Amniotic epithelial cell (primary cell): Measurements from ENCODE around the gene ENO3.
"Not testable (repeated sequence)": the region's sequence is repeated elsewhere in the genome, so short reads cannot be mapped to it uniquely, and the experiment has no call there.

ENCODE experiments used
- DNase-seq: peaks from one replicate; pipeline ENCODE4 v3.0.0-alpha.2; 2010; ENCODE audit warnings: low read depth

Gene ENO3

DNA sequence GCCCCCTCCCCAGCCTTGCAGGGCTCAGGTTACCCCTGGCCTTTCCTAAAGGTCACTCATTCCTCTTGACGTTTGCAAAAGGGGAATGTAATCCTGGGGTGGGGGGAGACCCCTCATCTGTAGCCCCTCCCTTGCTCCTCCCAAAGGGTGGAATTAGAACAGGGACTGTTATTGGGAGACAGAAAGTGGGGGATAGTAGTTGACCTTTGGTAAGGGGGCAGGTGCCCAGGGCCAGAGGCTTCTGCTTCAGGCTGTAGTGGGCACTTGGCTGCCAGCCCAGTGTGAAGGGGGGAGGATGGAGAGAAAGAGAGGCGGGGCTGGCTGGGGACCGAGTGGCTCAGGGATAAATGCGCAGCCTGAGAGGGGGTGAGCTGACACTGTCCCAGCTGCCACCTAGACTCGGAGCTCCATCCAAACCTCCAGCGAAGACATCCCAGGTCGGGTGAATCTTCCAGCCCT is at the start of gene ENO3:
ENO3 (plus strand) TSS at position 374 of the 459 bp plus-strand sequence. CDS start 711 bp downstream, outside the sequence.
- DNase-seq, result no peak

DNA sequence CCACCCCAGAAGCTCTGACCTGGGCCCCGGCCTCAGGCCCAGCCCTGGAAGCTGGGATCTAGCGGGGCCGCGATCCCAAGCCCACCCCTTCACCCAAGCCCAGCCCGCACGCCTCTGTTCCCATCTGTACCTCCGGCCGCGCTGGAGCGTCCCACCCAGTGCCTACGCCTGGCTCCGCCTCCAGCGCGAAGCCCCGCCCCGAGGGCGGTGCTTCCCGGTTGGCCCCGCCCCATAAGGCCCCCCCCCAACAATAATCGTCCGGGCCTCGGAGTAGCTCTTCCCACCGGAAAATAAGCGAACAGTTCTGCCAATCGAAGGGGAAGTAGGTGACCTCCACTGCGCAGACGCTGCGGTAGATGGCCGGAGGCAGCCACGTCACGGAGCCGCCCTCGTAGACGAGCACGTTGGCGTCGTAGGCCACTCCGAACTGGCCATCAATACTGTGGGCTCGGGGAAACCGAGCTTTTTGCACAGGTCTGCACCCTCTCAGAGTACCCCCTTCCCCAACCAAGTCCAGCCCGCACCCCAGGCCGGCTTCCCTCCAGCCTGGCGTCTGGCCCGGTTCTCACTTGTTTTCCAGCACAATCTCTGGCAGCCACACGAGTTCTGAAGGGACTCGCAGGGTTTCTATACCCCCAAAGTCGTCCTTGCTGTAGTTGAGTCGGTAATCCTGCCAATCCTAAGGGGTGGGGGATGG is 49.1 kb upstream of the ENO3 start:
- DNase-seq, result no peak

DNA sequence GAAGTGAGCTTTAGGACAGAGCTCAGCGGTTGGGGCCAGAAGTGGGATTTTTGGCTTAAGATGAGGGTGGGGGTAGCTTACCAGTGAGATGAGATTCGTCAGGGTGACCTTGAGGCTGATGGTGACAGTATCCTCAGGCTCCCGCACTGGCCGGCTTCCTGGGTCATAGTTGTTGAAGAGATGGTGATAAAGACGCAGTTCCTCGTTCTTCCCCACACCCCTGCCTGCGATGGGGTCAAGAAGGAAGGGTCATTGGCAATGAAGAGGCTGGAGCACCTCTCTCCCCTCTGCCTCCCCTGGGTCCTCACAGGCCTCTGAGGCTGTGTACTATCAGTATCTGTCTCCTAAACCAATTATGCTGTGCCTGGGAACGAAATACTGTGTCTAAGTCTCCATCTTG is 48.4 kb upstream of the ENO3 start:
- DNase-seq, result no peak

DNA sequence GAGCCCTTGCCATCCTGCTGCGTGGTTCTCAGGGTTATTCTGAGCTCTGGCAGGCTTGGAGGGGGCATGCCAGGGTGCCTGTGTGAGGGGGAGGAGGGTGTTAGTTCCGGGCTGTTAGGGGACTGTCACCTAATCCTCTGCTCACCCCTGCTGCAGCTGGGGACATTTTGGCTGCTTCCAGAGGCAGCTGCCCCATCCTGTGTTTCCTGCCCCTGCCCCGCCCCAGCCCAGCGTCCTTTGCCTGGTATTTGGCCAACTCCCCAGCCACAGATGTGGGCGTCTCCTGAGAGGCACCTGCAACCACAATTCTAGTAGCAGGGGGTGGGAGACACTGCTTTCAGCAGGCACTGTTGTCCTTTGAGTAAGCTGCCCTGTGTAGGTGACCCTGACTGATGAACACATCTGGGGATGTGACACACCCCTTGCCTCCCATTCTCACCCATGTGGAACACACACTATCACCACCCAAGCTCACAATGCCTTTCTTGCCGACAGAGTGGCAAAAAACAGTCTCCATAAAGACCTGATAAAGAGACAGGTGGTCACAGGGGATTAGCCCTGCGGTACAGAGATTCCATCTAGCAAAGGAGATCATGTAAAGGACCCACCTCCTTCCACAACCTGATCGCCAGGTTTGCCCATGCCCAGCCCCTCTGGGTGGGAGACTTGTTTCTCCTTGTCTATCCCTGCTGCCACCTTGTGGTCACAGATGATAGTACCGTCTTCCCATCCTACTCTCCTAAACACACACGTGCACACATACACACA is 47.7 kb upstream of the ENO3 start, which contains the start of gene CHRNE:
CHRNE (minus strand) TSS at position 48 of the 768 bp plus-strand sequence; CDS start at position 13, 35 bp downstream.
- peak; percentile 80 for DNase-seq

DNA sequence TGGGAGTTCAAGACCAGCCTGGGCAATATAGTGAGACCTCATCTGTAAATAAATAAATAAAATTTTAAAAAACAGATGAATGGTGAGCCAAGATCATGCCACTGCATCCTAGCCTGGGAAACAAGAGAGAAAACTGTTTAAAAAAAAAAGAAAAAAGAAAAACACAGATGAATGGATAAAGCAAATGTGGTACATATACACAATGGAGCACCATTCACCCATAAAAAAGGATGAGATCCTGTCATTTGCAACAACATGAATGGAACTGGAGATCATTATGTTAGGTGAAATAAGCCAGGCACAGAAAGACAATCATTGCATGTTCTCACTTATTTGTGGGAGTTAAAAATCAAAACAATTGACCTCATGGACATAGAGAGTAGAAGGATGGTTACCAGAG is 44.3 kb upstream of the ENO3 start:
- not testable (repeated sequence) for DNase-seq

DNA sequence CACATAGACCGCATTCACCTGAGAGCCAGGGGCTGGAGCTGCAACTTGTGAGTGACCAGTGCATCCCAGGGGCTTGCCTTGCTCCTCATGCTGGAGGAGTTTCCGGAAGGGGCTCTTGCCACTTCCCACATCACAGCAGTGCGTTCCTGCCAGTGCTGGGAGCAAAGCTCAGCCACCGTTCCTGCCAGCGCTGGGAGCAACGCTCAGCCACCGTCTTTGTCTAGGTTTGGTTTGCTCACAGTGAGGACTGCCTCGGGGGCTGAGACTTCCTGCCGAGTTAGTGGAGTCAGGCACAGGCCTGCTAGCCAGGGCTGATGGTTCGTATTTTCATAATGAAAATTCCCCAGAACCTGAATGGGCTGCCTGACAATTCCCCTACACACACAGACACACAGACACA is 42.6 kb upstream of the ENO3 start:
- no peak for DNase-seq

DNA sequence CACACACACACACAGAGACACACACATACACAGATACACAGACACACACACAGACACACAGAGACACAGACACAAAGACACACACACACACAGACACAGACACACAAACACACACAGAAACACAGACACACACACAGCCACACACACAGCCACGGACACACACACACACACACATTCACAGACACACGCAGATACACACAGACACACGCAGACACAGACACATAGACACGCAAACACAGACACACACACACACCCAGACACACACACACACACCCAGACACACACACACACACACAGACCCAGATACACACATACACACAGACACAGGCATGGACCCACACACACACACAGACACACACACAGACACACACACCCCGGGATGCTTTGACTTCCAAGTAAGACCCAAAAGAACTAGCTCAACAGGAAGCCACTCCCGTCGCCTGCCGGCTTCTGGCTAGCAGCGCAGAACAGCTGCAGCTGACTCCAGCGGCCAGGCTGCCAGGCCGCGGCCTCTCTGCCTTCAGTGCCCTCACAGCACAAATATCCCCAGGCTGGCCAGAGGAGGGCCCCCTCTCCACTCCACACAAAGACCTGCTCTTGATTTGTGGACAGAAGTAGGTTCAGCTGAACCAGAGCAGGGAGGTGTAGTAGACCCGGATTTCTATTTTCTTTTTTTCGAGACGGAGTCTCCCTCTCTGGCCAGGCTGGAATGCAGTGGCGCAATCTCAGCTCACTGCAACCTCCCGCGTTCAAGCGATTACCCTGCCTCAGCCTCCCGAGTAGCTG is 42.0 kb upstream of the ENO3 start:
- DNase-seq, result peak; percentile 96

DNA sequence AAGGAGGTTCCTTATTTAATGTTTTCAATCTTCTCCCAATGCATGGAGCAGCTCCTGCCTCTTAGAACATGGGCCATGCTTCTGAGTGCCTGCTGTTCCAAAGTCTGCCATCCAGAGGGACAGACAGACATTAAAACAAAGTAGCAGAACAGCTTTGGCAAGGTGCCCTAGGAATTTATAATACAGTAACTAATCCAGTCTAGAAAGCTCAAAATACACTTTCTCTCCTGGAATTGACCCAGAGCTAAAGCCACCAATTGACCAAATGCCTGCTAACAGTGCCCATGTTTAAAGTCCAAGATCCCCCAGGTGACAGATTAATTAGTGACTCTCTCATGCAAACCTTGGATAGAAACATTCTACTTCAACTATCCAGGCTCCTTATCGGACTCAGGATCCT is 36.9 kb upstream of the ENO3 start:
- DNase-seq, result no peak

DNA sequence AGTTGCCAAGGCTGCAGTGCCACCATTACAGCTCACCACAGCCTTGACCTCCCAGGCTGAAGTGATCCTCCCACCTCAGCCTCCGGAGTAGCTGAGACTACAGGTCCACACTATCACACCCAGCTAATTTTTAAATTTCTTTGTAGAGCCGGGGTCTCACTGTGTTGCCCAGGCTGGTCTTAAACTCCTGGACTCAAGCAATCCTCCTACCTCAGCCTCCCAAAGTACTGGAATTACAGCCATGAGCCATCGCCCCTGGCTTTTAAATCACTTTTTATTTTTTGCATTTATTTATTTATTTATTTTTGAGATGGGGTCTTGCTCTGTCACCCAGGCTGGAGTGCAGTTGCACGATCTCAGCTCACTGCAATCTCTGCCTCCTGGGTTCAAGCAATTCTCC is 36.4 kb upstream of the ENO3 start:
- DNase-seq, result not testable (repeated sequence)

DNA sequence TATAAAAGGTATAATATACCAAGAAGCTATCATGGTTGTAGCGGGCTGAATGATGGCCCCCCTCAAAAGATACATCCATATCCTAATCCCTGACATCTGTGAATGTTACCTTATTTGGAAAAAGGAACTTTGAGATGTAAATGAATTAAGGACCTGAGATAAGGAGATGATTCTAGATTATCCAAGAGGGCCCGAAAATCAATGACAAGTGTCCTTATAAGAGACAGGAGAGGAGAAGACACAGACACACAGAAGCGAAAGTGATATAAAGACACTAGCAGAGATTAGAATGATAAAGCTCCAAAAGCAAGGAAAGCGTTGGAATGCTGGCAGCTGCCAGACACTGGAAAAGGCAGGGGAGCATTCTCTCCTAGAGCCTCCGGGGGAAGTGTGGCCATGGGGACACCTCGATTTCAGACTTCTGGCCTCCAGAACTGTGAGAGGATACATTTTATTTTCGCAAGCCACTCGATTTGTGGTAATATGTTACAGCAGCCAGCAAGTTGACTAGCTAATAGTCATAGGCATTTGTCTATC is 31.3 kb upstream of the ENO3 start:
- DNase-seq, result no peak

DNA sequence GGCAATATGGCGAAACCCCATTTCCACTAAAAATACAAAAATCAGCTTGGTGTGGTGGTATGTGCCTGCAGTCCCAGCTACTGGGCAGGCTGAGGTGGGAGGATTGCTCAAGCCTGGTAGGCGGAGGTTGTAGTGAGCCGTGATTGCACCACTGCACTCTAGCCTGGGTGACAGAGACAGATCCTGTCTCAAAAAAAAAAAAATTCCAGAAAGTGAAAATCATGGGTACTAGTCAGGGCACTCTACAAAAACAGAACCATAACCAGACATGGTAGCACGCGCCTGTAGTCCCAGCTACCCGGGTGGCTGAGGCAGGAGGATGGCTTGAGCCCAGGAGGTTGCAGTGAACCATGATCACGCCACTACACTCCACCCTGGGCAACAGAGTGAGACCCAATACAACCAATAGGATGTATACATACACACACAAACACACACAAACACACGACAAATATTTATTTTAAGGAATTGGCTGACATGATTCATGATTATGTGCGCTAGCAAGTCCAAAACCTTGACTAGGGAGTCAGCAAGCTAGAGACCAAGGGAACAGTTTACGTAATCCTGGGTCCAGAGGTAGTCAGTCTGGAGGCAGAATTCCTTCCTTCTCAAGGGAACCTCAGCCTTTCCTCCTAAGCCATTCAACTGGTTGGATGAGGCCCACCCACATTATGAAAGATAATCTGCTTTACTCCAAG is 30.4 kb upstream of the ENO3 start:
- peak; percentile 86 for DNase-seq

DNA sequence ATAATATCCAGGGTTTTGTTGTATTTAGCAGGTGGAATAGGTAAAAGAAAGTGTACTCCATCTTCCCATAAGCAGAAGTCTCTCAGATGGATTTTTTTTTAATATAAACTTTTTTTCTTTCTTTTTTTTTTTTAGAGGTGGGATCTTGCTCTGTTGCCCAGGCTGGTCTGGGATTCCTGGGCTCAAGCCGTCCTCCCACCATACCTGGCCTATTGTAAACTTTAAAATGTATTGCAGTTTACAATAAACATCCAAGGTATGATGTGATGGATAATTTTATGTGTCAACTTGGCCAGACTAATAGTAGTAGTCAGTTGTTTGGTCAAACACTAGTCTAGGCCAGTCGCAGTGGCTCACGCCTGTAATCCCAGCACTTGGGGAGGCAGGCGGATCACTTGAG is 29.6 kb upstream of the ENO3 start:
- no peak for DNase-seq

DNA sequence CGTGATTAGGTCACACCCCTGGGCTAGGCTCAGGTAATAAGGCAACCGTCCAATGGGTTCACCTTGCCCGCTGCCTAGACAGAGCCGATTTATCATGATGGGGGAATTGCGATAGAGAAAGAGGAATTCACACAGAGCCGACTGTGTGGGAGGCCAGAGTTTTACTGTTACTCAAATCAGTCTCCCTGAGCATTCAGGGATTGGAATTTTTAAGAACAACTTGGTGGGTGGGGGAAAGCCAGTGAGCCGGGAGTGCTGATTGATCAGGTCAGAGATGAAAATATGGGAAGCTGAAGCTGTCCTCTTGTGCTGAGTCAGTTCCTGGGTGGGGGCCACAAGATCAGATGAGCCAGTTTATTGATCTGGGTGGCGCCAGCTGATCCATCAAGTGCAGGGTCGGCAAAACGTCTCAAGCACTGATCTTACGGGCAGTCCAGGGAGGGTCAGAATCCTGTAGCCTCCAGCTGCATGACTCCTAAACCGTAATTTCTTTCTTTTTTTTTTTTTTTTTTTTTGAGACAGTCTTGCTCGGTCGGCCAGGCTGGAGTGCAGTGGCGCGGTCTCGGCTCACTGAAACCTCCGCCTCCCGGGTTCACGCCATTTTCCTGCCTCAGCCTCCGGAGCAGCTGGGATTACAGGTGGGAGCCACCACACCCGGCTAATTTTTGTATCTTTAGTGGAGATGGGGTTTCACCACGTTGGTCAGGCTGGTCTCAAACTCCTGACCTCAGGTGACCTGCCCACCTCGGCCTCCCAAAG is 24.2 kb upstream of the ENO3 start:
- not testable (repeated sequence) for DNase-seq

DNA sequence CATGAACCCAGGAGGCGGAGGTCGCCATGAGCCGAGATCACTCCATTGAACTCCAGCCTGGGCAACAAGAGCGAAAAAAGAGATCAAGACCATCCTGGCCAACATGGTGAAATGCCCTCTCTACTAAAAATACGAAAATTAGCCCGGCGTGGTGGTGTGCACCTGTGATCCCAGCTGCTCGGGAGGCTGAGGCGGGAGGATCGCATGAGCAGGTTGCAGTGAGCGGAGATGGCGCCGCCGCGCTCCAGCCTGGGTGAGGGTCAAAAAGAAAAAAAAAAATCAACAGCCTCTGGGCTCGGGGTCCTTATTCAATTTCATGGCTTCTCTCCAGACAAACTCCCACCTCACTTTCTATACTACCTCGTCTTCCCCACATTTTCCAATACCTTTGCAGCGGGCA is 22.0 kb upstream of the ENO3 start:
- DNase-seq, result no peak

DNA sequence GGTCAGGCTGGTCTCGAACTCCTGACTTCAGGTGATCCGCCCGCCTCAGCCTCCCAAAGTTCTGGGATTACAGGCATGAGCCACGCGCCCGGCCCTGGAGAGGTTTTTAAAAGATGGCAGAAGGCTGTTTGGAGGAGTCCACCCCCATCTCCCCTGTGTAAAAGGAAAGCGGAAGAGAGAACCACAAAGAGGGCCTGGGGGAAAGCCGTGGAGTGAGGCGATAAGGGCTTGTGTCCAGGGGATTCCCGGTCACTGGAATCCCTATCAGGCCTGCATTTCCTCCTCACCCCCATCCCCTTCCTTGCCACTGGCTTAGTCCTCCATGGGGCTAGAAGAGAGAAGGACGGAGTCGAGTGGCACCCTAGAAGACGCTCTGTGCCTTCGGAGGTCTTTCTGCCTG is 19.0 kb upstream of the ENO3 start, which contains the start of gene GP1BA:
GP1BA (plus strand) TSS at position 315 of the 400 bp plus-strand sequence. CDS start 328 bp downstream, outside the sequence.
- DNase-seq, result no peak

DNA sequence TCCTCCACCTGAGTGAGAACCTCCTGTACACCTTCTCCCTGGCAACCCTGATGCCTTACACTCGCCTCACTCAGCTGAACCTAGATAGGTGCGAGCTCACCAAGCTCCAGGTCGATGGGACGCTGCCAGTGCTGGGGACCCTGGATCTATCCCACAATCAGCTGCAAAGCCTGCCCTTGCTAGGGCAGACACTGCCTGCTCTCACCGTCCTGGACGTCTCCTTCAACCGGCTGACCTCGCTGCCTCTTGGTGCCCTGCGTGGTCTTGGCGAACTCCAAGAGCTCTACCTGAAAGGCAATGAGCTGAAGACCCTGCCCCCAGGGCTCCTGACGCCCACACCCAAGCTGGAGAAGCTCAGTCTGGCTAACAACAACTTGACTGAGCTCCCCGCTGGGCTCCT is 18.2 kb upstream of the ENO3 start:
- DNase-seq, result no peak

DNA sequence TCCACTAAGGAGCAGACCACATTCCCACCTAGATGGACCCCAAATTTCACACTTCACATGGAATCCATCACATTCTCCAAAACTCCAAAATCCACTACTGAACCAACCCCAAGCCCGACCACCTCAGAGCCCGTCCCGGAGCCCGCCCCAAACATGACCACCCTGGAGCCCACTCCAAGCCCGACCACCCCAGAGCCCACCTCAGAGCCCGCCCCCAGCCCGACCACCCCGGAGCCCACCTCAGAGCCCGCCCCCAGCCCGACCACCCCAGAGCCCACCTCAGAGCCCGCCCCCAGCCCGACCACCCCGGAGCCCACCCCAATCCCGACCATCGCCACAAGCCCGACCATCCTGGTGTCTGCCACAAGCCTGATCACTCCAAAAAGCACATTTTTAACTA is 17.3 kb upstream of the ENO3 start:
- DNase-seq, result no peak

DNA sequence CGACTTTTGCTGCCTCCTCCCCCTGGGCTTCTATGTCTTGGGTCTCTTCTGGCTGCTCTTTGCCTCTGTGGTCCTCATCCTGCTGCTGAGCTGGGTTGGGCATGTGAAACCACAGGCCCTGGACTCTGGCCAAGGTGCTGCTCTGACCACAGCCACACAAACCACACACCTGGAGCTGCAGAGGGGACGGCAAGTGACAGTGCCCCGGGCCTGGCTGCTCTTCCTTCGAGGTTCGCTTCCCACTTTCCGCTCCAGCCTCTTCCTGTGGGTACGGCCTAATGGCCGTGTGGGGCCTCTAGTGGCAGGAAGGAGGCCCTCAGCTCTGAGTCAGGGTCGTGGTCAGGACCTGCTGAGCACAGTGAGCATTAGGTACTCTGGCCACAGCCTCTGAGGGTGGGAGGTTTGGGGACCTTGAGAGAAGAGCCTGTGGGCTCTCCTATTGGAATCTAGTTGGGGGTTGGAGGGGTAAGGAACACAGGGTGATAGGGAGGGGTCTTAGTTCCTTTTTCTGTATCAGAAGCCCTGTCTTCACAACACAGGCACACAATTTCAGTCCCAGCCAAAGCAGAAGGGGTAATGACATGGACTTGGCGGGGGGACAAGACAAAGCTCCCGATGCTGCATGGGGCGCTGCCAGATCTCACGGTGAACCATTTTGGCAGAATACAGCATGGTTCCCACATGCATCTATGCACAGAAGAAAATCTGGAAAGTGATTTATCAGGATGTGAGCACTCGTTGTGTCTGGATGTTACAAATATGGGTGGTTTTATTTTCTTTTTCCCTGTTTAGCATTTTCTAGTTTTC is 16.5 kb upstream of the ENO3 start:
- DNase-seq, result peak; percentile 59

DNA sequence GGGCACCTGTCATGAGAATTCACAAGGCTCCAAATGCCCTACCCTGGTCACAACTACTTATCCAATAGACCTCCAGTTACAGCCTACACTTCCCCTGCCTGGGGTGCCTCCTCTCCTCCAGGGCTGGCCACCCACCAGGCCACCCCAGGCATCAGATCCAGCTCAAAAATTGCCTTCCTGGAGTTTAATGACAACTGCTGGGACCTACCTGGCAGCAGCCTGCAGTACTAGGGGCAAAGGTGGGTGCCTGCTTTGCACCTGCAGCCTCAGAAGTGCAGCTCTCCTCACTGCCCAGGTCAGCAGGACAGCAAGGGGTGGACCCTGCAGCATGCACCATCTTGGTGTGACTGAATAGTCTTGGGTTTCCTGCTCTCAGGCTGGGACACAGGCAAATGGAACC is 15.3 kb upstream of the ENO3 start:
- no peak for DNase-seq

DNA sequence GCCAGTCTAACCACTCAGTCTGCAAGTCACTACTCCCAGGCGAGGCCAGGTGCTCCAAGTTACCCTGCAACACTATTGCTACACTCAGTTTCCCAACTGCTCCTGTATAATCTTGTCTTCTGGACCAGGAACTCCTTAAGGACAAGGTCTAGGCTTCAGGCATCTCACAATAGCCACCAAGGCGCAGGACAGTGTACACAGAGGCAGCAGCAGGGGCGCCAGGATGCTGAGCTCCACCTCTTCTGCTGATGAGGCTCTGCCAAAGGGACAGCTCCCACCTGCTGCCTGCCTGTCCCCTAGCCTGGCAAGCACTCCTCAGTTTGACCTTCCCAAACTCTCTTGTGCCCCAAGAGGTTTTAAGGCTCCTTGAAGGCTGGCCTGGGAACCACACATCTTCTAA is 14.5 kb upstream of the ENO3 start:
- no peak for DNase-seq
